IPS DF 19.7 (cell line): ENCODE results near the gene EFS.
"Not testable (repeated sequence)": the region's sequence is repeated elsewhere in the genome, so short reads cannot be mapped to it uniquely, and the experiment has no call there.

Experiments used
- DNase-seq: peaks from one replicate; pipeline ENCODE4 v3.0.0-alpha.2; 2013; ENCODE audit warnings: low read depth, low spot score

The EFS gene

GRCh38 chr14:23327947-23328744 lies 36.8 kb downstream of the EFS start:
- DNase-seq = no peak

- DNase-seq = no peak
These were observed 38.3 kb downstream of the EFS start for GRCh38 chr14:23326491-23327332.

DNA sequence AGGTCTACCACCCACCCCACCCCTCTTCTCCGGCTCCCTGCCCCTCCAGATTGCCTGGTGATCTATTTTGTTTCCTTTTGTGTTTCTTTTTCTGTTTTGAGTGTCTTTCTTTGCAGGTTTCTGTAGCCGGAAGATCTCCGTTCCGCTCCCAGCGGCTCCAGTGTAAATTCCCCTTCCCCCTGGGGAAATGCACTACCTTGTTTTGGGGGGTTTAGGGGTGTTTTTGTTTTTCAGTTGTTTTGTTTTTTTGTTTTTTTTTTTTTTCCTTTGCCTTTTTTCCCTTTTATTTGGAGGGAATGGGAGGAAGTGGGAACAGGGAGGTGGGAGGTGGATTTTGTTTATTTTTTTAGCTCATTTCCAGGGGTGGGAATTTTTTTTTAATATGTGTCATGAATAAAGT lies 39.2 kb downstream of the EFS start:
- DNase-seq = not testable (repeated sequence)

DNA sequence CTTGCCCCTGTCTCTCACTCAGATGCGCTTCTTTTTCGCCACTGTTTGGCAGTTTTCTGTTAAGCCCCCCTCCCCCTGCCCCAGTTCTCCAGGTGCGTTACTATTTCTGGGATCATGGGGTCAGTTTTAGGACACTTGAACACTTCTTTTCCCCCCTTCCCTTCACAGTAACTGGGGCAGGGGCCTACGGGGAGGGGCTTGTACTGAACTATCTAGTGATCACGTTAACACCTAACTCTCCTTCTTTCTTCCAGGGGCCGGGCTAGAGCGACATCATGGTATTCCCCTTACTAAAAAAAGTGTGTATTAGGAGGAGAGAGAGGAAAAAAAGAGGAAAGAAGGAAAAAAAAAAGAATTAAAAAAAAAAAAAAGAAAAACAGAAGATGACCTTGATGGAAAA lies 40.0 kb downstream of the EFS start:
- no peak for DNase-seq

DNA sequence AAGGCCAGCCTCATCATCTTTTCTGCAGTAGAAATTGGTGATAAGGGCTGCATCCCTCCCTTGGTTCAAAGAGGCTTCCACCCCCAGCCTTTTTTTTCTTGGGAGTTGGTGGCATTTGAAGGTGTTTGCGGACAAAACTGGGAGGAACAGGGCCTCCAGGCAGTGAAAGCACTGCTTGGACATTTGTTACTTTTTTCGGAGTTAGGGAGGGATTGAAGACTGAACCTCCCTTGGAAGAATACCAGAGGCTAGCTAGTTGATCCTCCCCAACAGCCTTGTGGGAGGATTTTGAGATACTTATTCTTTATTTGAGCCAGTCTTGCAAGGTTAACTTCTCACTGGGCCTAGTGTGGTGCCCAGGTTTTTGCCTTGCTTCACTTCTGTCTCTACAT lies 40.5 kb downstream of the EFS start:
- DNase-seq = no peak

GRCh38 chr14:23323838-23324454 lies 41.0 kb downstream of the EFS start:
- DNase-seq = no peak

- no peak for DNase-seq
These were observed 42.1 kb downstream of the EFS start for GRCh38 chr14:23322568-23323517.

DNA sequence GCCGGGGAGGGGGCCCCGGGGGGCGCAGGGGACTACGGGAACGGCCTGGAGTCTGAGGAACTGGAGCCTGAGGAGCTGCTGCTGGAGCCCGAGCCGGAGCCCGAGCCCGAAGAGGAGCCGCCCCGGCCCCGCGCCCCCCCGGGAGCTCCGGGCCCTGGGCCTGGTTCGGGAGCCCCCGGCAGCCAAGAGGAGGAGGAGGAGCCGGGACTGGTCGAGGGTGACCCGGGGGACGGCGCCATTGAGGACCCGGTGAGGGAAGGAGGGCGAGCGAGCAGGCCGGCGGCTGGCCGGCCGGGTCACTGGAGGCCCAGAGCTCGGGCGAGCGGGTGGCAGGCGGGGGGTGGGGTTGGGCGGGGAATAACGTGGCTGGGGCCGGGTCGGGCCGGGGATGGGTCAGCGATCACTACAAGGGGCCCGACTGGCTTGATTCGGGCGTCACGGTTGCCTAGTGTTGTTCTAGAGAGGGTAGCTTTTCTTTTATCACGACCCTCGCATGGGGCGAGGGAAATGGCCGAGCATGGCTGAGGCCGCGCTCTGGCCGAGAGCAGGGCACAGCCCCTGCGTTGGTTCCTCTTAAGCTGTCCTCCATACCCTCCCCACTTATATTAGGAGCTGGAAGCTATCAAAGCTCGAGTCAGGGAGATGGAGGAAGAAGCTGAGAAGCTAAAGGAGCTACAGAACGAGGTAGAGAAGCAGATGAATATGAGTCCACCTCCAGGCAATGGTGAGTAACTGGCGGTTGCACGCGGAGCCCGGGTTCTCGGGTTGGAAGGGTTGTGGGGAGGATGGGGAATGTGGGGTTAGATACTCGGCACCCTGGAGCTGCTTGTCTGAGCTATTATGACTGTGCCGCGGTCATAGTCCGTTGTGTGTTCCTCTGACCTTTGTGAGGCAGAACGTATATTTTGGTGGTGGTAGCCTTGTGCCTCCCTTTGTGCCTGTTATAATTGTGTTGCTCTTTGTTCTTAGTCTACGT lies 43.1 kb downstream of the EFS start:
- no peak for DNase-seq

GRCh38 chr14:23320584-23321571 lies 44.1 kb downstream of the EFS start, which contains the start of gene PABPN1:
Gene PABPN1, plus strand, starts transcription at chr14:23321457. Its CDS starts 13 bp downstream, at chr14:23321470.
- DNase-seq = peak; percentile 99

- no peak for DNase-seq
These were observed 45.0 kb downstream of the EFS start for GRCh38 chr14:23319746-23320583.

DNA sequence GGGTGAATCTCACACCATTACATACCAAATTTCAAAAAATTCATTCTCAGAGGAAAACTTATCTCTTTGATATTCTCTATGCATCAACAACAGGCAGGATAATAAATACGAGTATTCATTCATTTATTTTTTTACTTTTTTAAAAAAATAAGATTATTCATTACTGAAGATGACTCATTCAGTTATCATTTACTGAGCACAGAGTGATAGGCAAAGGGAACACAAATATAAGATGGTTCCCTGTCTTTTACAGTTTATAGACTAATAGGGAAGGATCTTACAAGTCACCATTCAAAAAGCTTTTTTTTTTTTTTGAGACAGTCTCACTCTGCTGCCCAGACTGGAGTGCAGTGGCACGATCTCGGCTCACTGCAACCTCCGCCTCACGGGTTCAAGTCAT lies 48.7 kb downstream of the EFS start:
- no peak for DNase-seq

- no peak for DNase-seq
These were observed 54.4 kb downstream of the EFS start for GRCh38 chr14:23310546-23310945.

DNA sequence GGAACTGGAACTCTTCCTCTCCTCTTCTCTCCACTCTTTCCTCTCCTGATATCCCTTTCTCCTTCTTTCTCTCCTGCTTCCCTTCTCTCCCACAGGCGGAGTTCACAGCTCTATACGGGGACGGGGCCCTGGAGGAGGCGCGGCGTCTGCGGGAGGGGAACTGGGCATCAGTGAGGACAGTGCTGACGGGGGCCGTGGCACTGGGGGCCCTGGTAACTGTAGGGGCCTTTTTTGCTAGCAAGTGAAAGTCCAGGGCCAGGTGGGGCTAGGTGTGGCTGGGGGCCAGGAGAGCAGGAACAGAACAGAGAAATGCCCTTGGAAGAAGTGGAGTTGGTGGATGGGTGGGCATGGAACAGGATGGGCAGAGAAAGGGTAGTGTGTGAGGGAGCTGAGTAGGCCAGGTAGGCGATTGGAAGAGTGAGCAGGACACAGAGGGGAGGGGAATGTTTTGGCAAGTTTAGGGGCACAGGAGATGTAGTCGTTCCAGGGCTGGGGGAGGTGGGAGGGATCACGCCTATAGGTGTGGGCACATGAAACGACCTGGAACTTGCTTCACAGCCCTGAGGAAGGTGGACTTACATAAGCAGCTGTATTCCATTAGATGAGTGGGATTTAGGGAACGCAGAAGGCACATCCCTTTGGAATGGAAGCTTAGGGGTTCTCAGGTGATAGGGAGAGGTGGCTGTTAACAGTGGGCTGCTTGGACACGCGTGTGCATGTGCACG lies 56.1 kb downstream of the EFS start:
- no peak for DNase-seq

DNA sequence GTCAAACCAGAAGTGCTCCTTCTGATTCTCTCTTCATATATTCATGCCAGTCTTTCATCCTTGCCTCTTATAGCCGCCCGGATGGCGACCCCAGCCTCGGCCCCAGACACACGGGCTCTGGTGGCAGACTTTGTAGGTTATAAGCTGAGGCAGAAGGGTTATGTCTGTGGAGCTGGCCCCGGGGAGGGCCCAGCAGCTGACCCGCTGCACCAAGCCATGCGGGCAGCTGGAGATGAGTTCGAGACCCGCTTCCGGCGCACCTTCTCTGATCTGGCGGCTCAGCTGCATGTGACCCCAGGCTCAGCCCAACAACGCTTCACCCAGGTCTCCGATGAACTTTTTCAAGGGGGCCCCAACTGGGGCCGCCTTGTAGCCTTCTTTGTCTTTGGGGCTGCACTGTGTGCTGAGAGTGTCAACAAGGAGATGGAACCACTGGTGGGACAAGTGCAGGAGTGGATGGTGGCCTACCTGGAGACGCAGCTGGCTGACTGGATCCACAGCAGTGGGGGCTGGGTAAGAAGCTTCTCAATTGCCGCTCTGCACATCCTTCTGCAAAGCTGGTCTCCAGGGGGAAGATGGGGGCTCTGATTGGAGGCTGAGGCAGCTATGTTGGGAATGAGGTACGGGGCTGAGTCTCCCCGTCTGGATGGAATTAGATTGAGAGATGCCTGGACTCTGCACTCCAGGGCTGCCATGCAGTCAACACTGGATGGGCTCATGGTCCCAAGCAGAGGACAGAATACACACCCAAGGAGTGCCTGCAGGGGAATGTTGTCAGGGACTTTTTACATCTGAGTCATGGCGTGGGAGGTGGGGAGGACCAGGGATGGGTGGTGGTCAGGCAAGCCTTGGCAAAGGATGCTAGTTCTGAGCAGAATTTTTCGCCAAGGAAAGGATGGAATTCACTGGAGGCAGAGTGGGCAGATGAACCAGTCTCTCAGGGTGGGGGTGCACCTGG lies 57.0 kb downstream of the EFS start:
- DNase-seq = no peak

- no peak for DNase-seq
These were observed 57.8 kb downstream of the EFS start for GRCh38 chr14:23307146-23307530.
